Kasumi-1 (cell line): ENCODE results near the gene DLX4.

ENCODE experiments used
- DNase-seq, 2 experiments: peaks; one replicate each; lab custom pipeline; 2025; lab: John Stamatoyannopoulos, UW

The DLX4 gene

GRCh38 chr17:49946964-49947584 is 21.9 kb upstream of the DLX4 start:
- no peak for DNase-seq

GRCh38 chr17:49949634-49950033 is 19.4 kb upstream of the DLX4 start:
- no peak for DNase-seq

GRCh38 chr17:49951362-49952082 is 17.5 kb upstream of the DLX4 start:
- DNase-seq: no peak

GRCh38 chr17:49952209-49952911 is 16.6 kb upstream of the DLX4 start:
- DNase-seq: peak; percentile 86 to 93

- no peak for DNase-seq
Observed at GRCh38 chr17:49952912-49953497, 16.0 kb upstream of the DLX4 start.

- no peak for DNase-seq
Observed at GRCh38 chr17:49955157-49955556, 13.8 kb upstream of the DLX4 start.

- no peak for DNase-seq
Observed at GRCh38 chr17:49956780-49957179, 12.2 kb upstream of the DLX4 start.

GRCh38 chr17:49957350-49957749 is 11.6 kb upstream of the DLX4 start:
- DNase-seq: no peak

GRCh38 chr17:49958723-49959122 is 10.3 kb upstream of the DLX4 start:
- no peak for DNase-seq

GRCh38 chr17:49959183-49959935 is 9.6 kb upstream of the DLX4 start:
- no peak for DNase-seq

- no peak for DNase-seq
Observed at GRCh38 chr17:49962599-49963308, 6.2 kb upstream of the DLX4 start.

GRCh38 chr17:49963309-49963625 is 5.7 kb upstream of the DLX4 start:
- no peak for DNase-seq

GRCh38 chr17:49963626-49964302 is 5.2 kb upstream of the DLX4 start:
- DNase-seq: no peak

GRCh38 chr17:49964303-49964768 is 4.7 kb upstream of the DLX4 start:
- no peak for DNase-seq

GRCh38 chr17:49964769-49965523 is 4.0 kb upstream of the DLX4 start:
- no peak for DNase-seq

GRCh38 chr17:49965524-49965909 is 3.5 kb upstream of the DLX4 start:
- peak; percentile 20 to 52 for DNase-seq

- no peak for DNase-seq
Observed at GRCh38 chr17:49966767-49967166, 2.2 kb upstream of the DLX4 start.

GRCh38 chr17:49967205-49967604 is 1.8 kb upstream of the DLX4 start:
- DNase-seq: no peak

GRCh38 chr17:49967621-49968404 is 1.2 kb upstream of the DLX4 start:
- DNase-seq: no peak
